Ovary (tissue), 9 donors: ENCODE data around the gene SLC43A1. TPM values are rescaled to one million over a fixed set of nuclear protein-coding genes. Genes with fewer than 3 reads are reported as not detected.

Source experiments
- DNase-seq, 5 donors: peaks; one replicate each; pipeline ENCODE4 v3.0.0-alpha.2; 2019 to 2020
- H3K27ac ChIP-seq, 2 donors: fragments of 200-600 bp; one replicate each; pipeline versions ENCODE4 v1.5.1 to v1.8.0; 2019 to 2022
- H3K27me3 ChIP-seq: fragments of 200-600 bp; one replicate; pipeline ENCODE4 v1.8.0; 2022
- H3K36me3 ChIP-seq: fragments of 200-600 bp; sonication (generic); one replicate; pipeline ENCODE4 v1.5.1; 2019
- H3K4me1 ChIP-seq: one replicate; pipeline ENCODE4 v1.8.1; 2013; ENCODE audit warnings: mild to moderate bottlenecking, moderate library complexity; ENCODE audit not compliant: insufficient read depth
- H3K4me3 ChIP-seq: fragments of 200-600 bp; sonication (generic); one replicate; pipeline ENCODE4 v1.5.1; 2017
- H3K9me3 ChIP-seq, 2 donors: fragments of 200-600 bp in 1 of 2; sonication (generic) in 1 of 2; one replicate each; pipeline versions ENCODE4 v1.5.1 to v1.8.1; 2013 to 2019; ENCODE audit warnings: mild to moderate bottlenecking in 1 of 2, moderate library complexity in 1 of 2
- CTCF ChIP-seq, 3 donors: fragments of 450-650 bp in 2 of 3; fragments of 200-600 bp in 1 of 3; IDR thresholded peaks; one replicate each; pipeline versions ENCODE4 v1.5.1 to v1.8.0; 2016 to 2022; ENCODE audit warnings: antibody characterized with exemption in 3 of 3, mild to moderate bottlenecking in 1 of 3
- EP300 ChIP-seq: sonication (generic); formaldehyde crosslinking; IDR thresholded peaks from one replicate; pipeline ENCODE4 v1.6.1; 2017; ENCODE audit warnings: antibody characterized with exemption
- POLR2A ChIP-seq: fragments of 450-650 bp; IDR thresholded peaks from one replicate; pipeline ENCODE4 v1.6.1; 2017; ENCODE audit warnings: antibody characterized with exemption, mild to moderate bottlenecking, moderate library complexity
- WGBS, 3 donors: extraction: QIAGEN DNeasy Blood & Tissue Kit in 1 of 3; methylation state at CpG; one replicate each; pipeline versions ENCODE4 v1.1.5 to v1.1.7; 2013 to 2017; 5-methylcytosine and 5-hydroxymethylcytosine counted together
- intact Hi-C, 4 donors: fragments of 100-400 bp; cut with DNase I; formaldehyde crosslinking; loops; one replicate each; pipeline versions ENCODE4 v1.11.0 to v1.15.1; 2022 to 2023
- polyA plus RNA-seq, 2 donors: library from polyadenylated mRNA; stranded (reverse); fragments of 200-250 nt in 1 of 2; fragments of 350-450 nt in 1 of 2; fragmentation: Illumina TruSeq in 1 of 2; extraction: RNeasy Lipid Tissue Mini Kit (QIAGEN cat#74804) in 1 of 2; gene quantifications; one replicate each; pipeline ENCODE4 v1.2.3, GENCODE V29; 2013 to 2014
- total RNA-seq, 7 donors: library from RNA; depleted of rRNA in 2 of 7; stranded (reverse); fragments of >200 nt in 2 of 7; fragmentation: NEBNext Ultra II Directional in 3 of 7; extraction: Animal tissue kit (Norgen Biotek cat#: 25700) in 3 of 7; gene quantifications; one replicate each; pipeline versions ENCODE4 v1.1.0 to v1.2.4, GENCODE V29; 2016 to 2023
- donor health status: DM: no; HTN: no; CAD: no; lungs with moderate emphysema.
- donor health status: DM: no; HTN: no; CAD: no.
- donor health status: Bipolar disorder and iron deficiency.
- donor health status: DM: yes; HTN: yes; CAD: no.
- donor health status: DM: no; HTN: no; CAD: no.
- donor health status: DM: yes; HTN: yes; CAD: no.

SLC43A1 gene
- total and polyA plus RNA-seq, 9 donors = 11.5 to 30.4 (median 18.6) TPM

GRCh38 chr11:57544566-57544965 is 29.1 kb upstream of the SLC43A1 start:
- H3K36me3 ChIP-seq = no peaks in the 10 kb centered on the region
- 73 to 84% (median 81%) methylated on average over 6 of the region's 6 CpGs for WGBS, 3 donors
- TF ChIP-seq EP300 (no peak), CTCF (IDR thresholded peaks at IDR 0.05) (no peak), POLR2A (no peak)
- H3K4me1 ChIP-seq = peaks cover 9% of the 10 kb centered on the region
- no peaks in the 10 kb centered on the region for H3K9me3 ChIP-seq
- no peak overlapping the region for H3K4me3 ChIP-seq
- H3K27me3 ChIP-seq = no peaks in the 10 kb centered on the region
- no peak for DNase-seq
- intact Hi-C loops = no loop called here
- H3K27ac ChIP-seq = no peak overlapping the region

- H3K9me3 ChIP-seq = no peaks in the 10 kb centered on the region
- peaks cover 9% of the 10 kb centered on the region for H3K4me1 ChIP-seq
- 29 to 54% (median 47%) methylated on average over 6 of the region's 6 CpGs for WGBS, 3 donors
- TF ChIP-seq POLR2A (no peak), EP300 (no peak), CTCF (IDR thresholded peaks at IDR 0.05) (no peak)
- DNase-seq = no peak
- H3K27me3 ChIP-seq = no peaks in the 10 kb centered on the region
- intact Hi-C loops = no loop called here
- no peaks in the 10 kb centered on the region for H3K36me3 ChIP-seq
- H3K4me3 ChIP-seq = no peak overlapping the region
- no peak overlapping the region for H3K27ac ChIP-seq
Measured at GRCh38 chr11:57543593-57543992, 28.1 kb upstream of the SLC43A1 start.

GRCh38 chr11:57542582-57542981 is 27.1 kb upstream of the SLC43A1 start:
- no peak for DNase-seq
- no peaks in the 10 kb centered on the region for H3K27me3 ChIP-seq
- H3K9me3 ChIP-seq = no peaks in the 10 kb centered on the region
- H3K4me3 ChIP-seq = no peak overlapping the region
- intact Hi-C loops = no loop called here
- H3K36me3 ChIP-seq = no peaks in the 10 kb centered on the region
- no peak overlapping the region for H3K27ac ChIP-seq
- H3K4me1 ChIP-seq = peaks cover 3% of the 10 kb centered on the region
- no peak for TF ChIP-seq EP300
- TF ChIP-seq POLR2A = no peak
- TF ChIP-seq CTCF (IDR thresholded peaks at IDR 0.05) = no peak
- WGBS, 3 donors = 43 to 59% (median 58%) methylated on average over 4 of the region's 4 CpGs

DNA sequence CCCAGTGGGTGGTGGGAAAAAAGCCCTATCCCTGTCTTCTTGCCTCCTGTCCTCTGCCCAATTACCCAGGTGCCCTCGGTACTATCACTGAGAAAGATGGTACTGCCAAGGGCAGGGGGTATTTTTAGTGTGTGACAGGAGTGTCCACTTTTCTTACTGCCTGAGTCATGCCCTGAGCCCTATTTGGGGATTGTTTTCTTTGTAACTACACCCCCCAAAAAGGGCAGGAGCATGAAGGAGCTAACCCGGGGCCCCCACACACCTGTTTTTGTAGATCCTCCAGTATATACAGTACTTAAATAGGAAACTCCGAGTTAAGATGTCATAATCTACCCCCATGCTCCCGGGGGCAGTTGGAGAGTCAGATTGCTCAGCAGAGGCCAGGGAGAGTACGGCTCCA is 25.7 kb upstream of the SLC43A1 start:
- no peak overlapping the region for H3K4me3 ChIP-seq
- no peaks in the 10 kb centered on the region for H3K36me3 ChIP-seq
- no peak overlapping the region for H3K27ac ChIP-seq
- H3K4me1 ChIP-seq = no peaks in the 10 kb centered on the region
- 84 to 91% (median 90%) methylated on average over 5 of the region's 5 CpGs for WGBS, 3 donors
- no peaks in the 10 kb centered on the region for H3K27me3 ChIP-seq
- no peak for DNase-seq
- intact Hi-C loops = no loop called here
- no peaks in the 10 kb centered on the region for H3K9me3 ChIP-seq
- TF ChIP-seq EP300 (no peak), CTCF (IDR thresholded peaks at IDR 0.05) (no peak), POLR2A (no peak)

DNA sequence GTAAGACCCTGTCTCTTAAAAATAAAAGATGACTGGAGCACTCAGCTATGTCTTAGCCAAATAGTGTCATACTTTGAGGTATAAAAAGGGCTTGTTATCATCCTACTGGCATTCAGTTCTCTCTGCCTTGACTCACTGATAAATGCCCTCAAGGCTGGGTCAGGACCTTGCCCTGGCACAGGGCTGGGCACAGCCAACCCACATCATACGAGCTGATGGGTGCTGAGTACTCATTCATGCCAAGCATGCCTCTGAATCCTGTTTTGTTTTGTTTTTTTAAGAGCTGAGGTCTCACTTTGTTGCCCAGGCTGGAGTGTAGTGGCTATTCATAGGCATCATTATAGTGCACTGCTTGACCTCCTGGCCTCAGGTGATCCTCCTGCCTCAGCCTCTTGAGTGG is 23.8 kb upstream of the SLC43A1 start:
- H3K27ac ChIP-seq = no peak overlapping the region
- H3K36me3 ChIP-seq = no peaks in the 10 kb centered on the region
- no peaks in the 10 kb centered on the region for H3K27me3 ChIP-seq
- no peak for DNase-seq
- no peak for TF ChIP-seq EP300
- TF ChIP-seq CTCF (IDR thresholded peaks at IDR 0.05) = no peak
- no peak for TF ChIP-seq POLR2A
- no peaks in the 10 kb centered on the region for H3K4me1 ChIP-seq
- WGBS, 3 donors = 65 to 88% (median 74%) methylated on average over 1 of the region's 1 CpG
- no peak overlapping the region for H3K4me3 ChIP-seq
- no peaks in the 10 kb centered on the region for H3K9me3 ChIP-seq
- intact Hi-C loops = no loop called here
